GM12891 (cell line): Measurements from ENCODE around the gene IL13.

Experiments
- PAX5 ChIP-seq: IDR thresholded peaks from 2 replicates; pipeline ENCODE4 v1.6.1; 2011; ENCODE audit warnings: low read length, moderate library complexity, mild to moderate bottlenecking; ENCODE audit not compliant: insufficient read depth, severe bottlenecking
- POLR2A ChIP-seq: IDR thresholded peaks from 2 replicates; pipeline ENCODE4 v1.6.1; 2011; ENCODE audit warnings: low read depth, low read length, control low read depth
- POLR2AphosphoS5 ChIP-seq: IDR thresholded peaks from 2 replicates; pipeline ENCODE4 v1.6.1; 2011; ENCODE audit warnings: low read depth, low read length, control low read depth
- SPI1 ChIP-seq: IDR thresholded peaks from 2 replicates; pipeline ENCODE4 v1.6.1; 2011; ENCODE audit warnings: low read depth, low read length, control low read depth
- TAF1 ChIP-seq: IDR thresholded peaks from 2 replicates; pipeline ENCODE4 v1.6.1; 2011; ENCODE audit warnings: low read depth, low read length, control low read depth

GRCh38 chr5:132646583-132647266, 11.2 kb upstream of the IL13 start:
- TF ChIP-seq POLR2AphosphoS5 (no peak), POLR2A (no peak), TAF1 (no peak), PAX5 (no peak), SPI1 (no peak)
